H9 (cell line): ENCODE results near the gene CD2. TPM values are rescaled to one million over a fixed set of nuclear protein-coding genes. Genes with fewer than 3 reads are reported as not detected.

ENCODE experiments used
- DNase-seq: peaks from one replicate; pipeline ENCODE4 v3.0.0-alpha.2; 2017
- H2AFZ ChIP-seq: one replicate; pipeline ENCODE4 v1.6.1; 2013; ENCODE audit warnings: mild to moderate bottlenecking, low read length, control low read depth, moderate library complexity
- H2AK5ac ChIP-seq: 2 replicates; pipeline ENCODE4 v1.6.1; 2013; ENCODE audit warnings: low read length, control low read depth, mixed read lengths; ENCODE audit not compliant: insufficient read length
- H2BK120ac ChIP-seq: one replicate; pipeline ENCODE4 v1.6.1; 2013; ENCODE audit warnings: low read depth, mild to moderate bottlenecking, low read length, control low read depth, inconsistent platforms; ENCODE audit not compliant: poor library complexity, severe bottlenecking
- H2BK12ac ChIP-seq: 2 replicates; pipeline ENCODE4 v1.6.1; 2013; ENCODE audit warnings: low read length, control low read depth, mixed read lengths, low read depth; ENCODE audit not compliant: insufficient read length
- H2BK15ac ChIP-seq: 2 replicates; pipeline ENCODE4 v1.6.1; 2013; ENCODE audit warnings: low read depth, low read length, control low read depth
- H2BK20ac ChIP-seq: one replicate; pipeline ENCODE4 v1.6.1; 2013; ENCODE audit warnings: low read depth, mild to moderate bottlenecking, low read length, control low read depth, inconsistent platforms; ENCODE audit not compliant: poor library complexity, severe bottlenecking
- H2BK5ac ChIP-seq: 2 replicates; pipeline ENCODE4 v1.6.1; 2013; ENCODE audit warnings: low read length, control low read depth, mixed read lengths; ENCODE audit not compliant: insufficient read length
- H3K14ac ChIP-seq: 2 replicates; pipeline ENCODE4 v1.6.1; 2013; ENCODE audit warnings: low read length, control low read depth; ENCODE audit not compliant: insufficient read depth
- H3K18ac ChIP-seq: 2 replicates; pipeline ENCODE4 v1.6.1; 2013; ENCODE audit warnings: low read depth, mild to moderate bottlenecking, mixed read lengths, low read length, control low read depth; ENCODE audit not compliant: insufficient read length
- H3K23ac ChIP-seq: 2 replicates; pipeline ENCODE4 v1.6.1; 2013; ENCODE audit warnings: low read length, control low read depth, mixed read lengths, low read depth; ENCODE audit not compliant: insufficient read length
- H3K23me2 ChIP-seq: 2 replicates; pipeline ENCODE4 v1.6.1; 2013; ENCODE audit warnings: low read depth, mild to moderate bottlenecking, mixed read lengths, low read length, control low read depth; ENCODE audit not compliant: insufficient read length, poor library complexity, severe bottlenecking
- H3K27ac ChIP-seq: 2 replicates; pipeline ENCODE4 v1.5.1; 2013; ENCODE audit warnings: low read length, control low read depth, mixed read lengths, low read depth; ENCODE audit not compliant: insufficient read length
- H3K27me3 ChIP-seq: 2 replicates; pipeline ENCODE4 v1.6.1; 2013; ENCODE audit warnings: low read length, control low read depth, inconsistent platforms; ENCODE audit not compliant: insufficient read depth
- H3K4ac ChIP-seq: 2 replicates; pipeline ENCODE4 v1.6.1; 2013; ENCODE audit warnings: low read depth, mild to moderate bottlenecking, control low read depth, inconsistent platforms, low read length, moderate library complexity
- H3K4me1 ChIP-seq: 2 replicates; pipeline ENCODE4 v1.6.1; 2013; ENCODE audit warnings: low read length, control low read depth, inconsistent platforms; ENCODE audit not compliant: insufficient read depth
- H3K4me2 ChIP-seq: 2 replicates; pipeline ENCODE4 v1.6.1; 2013; ENCODE audit warnings: low read length, control low read depth, mixed read lengths; ENCODE audit not compliant: insufficient read length, insufficient read depth
- H3K56ac ChIP-seq: 2 replicates; pipeline ENCODE4 v1.6.1; 2013; ENCODE audit warnings: low read depth, mild to moderate bottlenecking, mixed read lengths, low read length, control low read depth; ENCODE audit not compliant: insufficient read length
- H3K79me1 ChIP-seq: 2 replicates; pipeline ENCODE4 v1.6.1; 2013; ENCODE audit warnings: low read depth, mild to moderate bottlenecking, moderate library complexity, low read length, control low read depth, inconsistent platforms; ENCODE audit not compliant: insufficient read depth, poor library complexity, severe bottlenecking
- H3K79me2 ChIP-seq: 2 replicates; pipeline ENCODE4 v1.6.1; 2013; ENCODE audit warnings: low read length, control low read depth, inconsistent platforms; ENCODE audit not compliant: insufficient read depth
- H3K9ac ChIP-seq: 2 replicates; pipeline ENCODE4 v1.6.1; 2013; ENCODE audit warnings: low read length, control low read depth, mixed read lengths; ENCODE audit not compliant: insufficient read length; ENCODE audit errors: extremely low read depth
- H3K9me3 ChIP-seq: one replicate; pipeline ENCODE4 v1.6.1; 2013; ENCODE audit warnings: low read depth, low read length, inconsistent platforms; ENCODE audit not compliant: control insufficient read depth
- H3T11ph ChIP-seq: one replicate; pipeline ENCODE4 v1.6.1; 2013; ENCODE audit warnings: mild to moderate bottlenecking, low read length, control low read depth, inconsistent platforms
- H4K20me1 ChIP-seq: one replicate; pipeline ENCODE4 v1.6.1; 2013; ENCODE audit not compliant: control insufficient read depth, insufficient read length, insufficient read depth
- H4K5ac ChIP-seq: 2 replicates; pipeline ENCODE4 v1.6.1; 2013; ENCODE audit warnings: low read depth, mild to moderate bottlenecking, mixed read lengths, low read length, control low read depth; ENCODE audit not compliant: insufficient read length
- H4K8ac ChIP-seq: replicated peaks from 2 replicates; pipeline ENCODE4 v1.6.1; 2013; ENCODE audit warnings: low read length, control low read depth, mixed read lengths, low read depth; ENCODE audit not compliant: insufficient read length
- H4K91ac ChIP-seq: 2 replicates; pipeline ENCODE4 v1.6.1; 2013; ENCODE audit warnings: low read depth, mild to moderate bottlenecking, moderate library complexity, mixed read lengths, low read length, control low read depth; ENCODE audit not compliant: insufficient read length
- H3K27ac Mint-ChIP-seq, 3 experiments: 2 replicates in 2 of 3; 3 replicates in 1 of 3; pipeline ENCODE4 v1.8.0; 2020 to 2021; ENCODE audit warnings: mixed read lengths in 3 of 3, mild to moderate bottlenecking in 1 of 3, moderate library complexity in 1 of 3
- H3K27me3 Mint-ChIP-seq: 2 replicates; pipeline ENCODE4 v1.8.0; 2021; ENCODE audit warnings: low read depth, mild to moderate bottlenecking, moderate library complexity, mixed read lengths
- H3K36me3 Mint-ChIP-seq, 3 experiments: 2 replicates in 2 of 3; 3 replicates in 1 of 3; pipeline ENCODE4 v1.8.0; 2020 to 2021; ENCODE audit warnings: low read depth in 3 of 3, mixed read lengths in 3 of 3; ENCODE audit not compliant: insufficient read depth in 1 of 3
- H3K4me1 Mint-ChIP-seq, 2 experiments: 2 replicates each; pipeline ENCODE4 v1.8.0; 2020; ENCODE audit warnings: mixed read lengths in 2 of 2
- H3K4me3 Mint-ChIP-seq, 2 experiments: 2 replicates in 1 of 2; 3 replicates in 1 of 2; pipeline ENCODE4 v1.8.0; 2020 to 2021; ENCODE audit warnings: mild to moderate bottlenecking in 2 of 2, mixed read lengths in 2 of 2, moderate library complexity in 1 of 2
- H3K9me3 Mint-ChIP-seq, 2 experiments: 2 replicates in 1 of 2; 3 replicates in 1 of 2; pipeline ENCODE4 v1.8.0; 2020; ENCODE audit warnings: mild to moderate bottlenecking in 2 of 2, mixed read lengths in 2 of 2, moderate library complexity in 1 of 2
- WGBS: extraction: QIAGEN DNeasy Blood & Tissue Kit; methylation state at CpG from one replicate; pipeline ENCODE4 v1.1.7; 2013; ENCODE audit warnings: missing lambda C conversion rate, low lambda C conversion rate, mixed read lengths; ENCODE audit not compliant: insufficient read length; ENCODE audit errors: extremely low coverage; 5-methylcytosine and 5-hydroxymethylcytosine counted together
- total RNA-seq: library from RNA; stranded (reverse); gene quantifications from 2 replicates; pipeline ENCODE4 v1.2.1, GENCODE V29; 2021
- TF ChIP-seq, protein P1 (sequence below): fragments of 200-600 bp; sonication (generic); conservative IDR thresholded peaks from 3 replicates; pipeline ENCODE4 v1.8.0; 2021; ENCODE audit warnings: antibody characterized with exemption, mild to moderate bottlenecking

The CD2 gene
- total RNA-seq, 1 experiment from 2014 or later = not detected

DNA sequence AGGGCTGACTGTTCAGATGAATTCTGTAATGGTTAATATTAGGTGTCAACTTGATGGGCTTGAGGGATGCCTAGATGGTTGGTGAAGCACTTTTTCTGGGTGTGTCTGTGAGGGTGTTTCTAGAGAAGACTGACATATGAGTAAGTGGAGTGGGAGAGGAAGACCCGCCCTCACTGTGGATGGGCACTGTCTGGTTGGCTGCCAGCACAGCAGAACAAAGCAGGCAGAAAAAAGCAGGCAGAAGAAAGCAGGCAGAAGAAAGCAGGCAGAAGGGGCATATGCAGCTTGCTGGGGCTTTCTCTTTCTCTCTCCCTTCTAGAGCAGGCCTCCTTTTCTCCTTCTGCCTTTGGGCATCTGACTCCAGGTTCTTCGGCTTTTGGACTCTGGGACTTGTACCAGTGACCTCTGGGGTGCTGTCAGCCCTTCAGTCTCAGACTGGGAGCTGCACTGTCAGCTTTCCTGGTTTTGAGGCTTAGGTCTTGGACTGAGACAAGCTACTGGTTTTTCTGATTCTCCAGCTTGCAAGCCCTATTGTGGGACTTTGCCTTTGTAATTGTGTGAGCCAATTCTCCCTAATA is 42.9 kb upstream of the CD2 start:
- Histone ChIP-seq H3K4ac (no peak overlapping the region), H2BK20ac (no peak overlapping the region), H2BK15ac (no peak overlapping the region), H4K91ac (no peak overlapping the region), H3K4me1 (no peaks in the 10 kb centered on the region; the same call in 1 of the 2 replicates), H2BK120ac (no peak overlapping the region), H3K79me2 (no peaks in the 10 kb centered on the region), H4K20me1 (no peaks in the 10 kb centered on the region), H3K9me3 (no peaks in the 10 kb centered on the region), H3K79me1 (no peaks in the 10 kb centered on the region), H2BK5ac (no peak overlapping the region), H2AFZ (no peak overlapping the region), H2AK5ac (no peak overlapping the region), H3K27ac (no peak overlapping the region), H3K56ac (no peak overlapping the region), H4K5ac (no peak overlapping the region), H4K8ac (no peak overlapping the region), H3K14ac (no peak overlapping the region), H3K27me3 (no peaks in the 10 kb centered on the region), H3T11ph (no peak overlapping the region), H3K9ac (no peak overlapping the region), H3K4me2 (no peak overlapping the region), H3K18ac (no peak overlapping the region), H2BK12ac (no peak overlapping the region), H3K23ac (no peak overlapping the region), H3K23me2 (no peaks in the 10 kb centered on the region)
- Mint-ChIP-seq H3K4me3 (no peak overlapping the region), H3K9me3 (peaks cover 4 to 14% of the 10 kb centered on the region in 2 experiments; a peak in 4 of 5 replicates), H3K27me3 (peaks cover 3% of the 10 kb centered on the region; the same call in 1 of the 2 replicates), H3K27ac (peak overlapping the region in 1 of 3 experiments; percentile 11; a peak in 1 of 7 replicates), H3K36me3 (peaks cover 0 to 9% (median 5%) of the 10 kb centered on the region in 3 experiments; a peak in 2 of 7 replicates), H3K4me1 (peaks cover 28 to 31% of the 10 kb centered on the region in 2 experiments)
- peak; percentile 54 for DNase-seq
- TF ChIP-seq, protein P1, sequence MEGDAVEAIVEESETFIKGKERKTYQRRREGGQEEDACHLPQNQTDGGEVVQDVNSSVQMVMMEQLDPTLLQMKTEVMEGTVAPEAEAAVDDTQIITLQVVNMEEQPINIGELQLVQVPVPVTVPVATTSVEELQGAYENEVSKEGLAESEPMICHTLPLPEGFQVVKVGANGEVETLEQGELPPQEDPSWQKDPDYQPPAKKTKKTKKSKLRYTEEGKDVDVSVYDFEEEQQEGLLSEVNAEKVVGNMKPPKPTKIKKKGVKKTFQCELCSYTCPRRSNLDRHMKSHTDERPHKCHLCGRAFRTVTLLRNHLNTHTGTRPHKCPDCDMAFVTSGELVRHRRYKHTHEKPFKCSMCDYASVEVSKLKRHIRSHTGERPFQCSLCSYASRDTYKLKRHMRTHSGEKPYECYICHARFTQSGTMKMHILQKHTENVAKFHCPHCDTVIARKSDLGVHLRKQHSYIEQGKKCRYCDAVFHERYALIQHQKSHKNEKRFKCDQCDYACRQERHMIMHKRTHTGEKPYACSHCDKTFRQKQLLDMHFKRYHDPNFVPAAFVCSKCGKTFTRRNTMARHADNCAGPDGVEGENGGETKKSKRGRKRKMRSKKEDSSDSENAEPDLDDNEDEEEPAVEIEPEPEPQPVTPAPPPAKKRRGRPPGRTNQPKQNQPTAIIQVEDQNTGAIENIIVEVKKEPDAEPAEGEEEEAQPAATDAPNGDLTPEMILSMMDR = no peak
- no CpG with 5 or more reads among the region's 2 CpGs for WGBS
